ENCODE results near the gene TMEM209.

Gene TMEM209

DNA sequence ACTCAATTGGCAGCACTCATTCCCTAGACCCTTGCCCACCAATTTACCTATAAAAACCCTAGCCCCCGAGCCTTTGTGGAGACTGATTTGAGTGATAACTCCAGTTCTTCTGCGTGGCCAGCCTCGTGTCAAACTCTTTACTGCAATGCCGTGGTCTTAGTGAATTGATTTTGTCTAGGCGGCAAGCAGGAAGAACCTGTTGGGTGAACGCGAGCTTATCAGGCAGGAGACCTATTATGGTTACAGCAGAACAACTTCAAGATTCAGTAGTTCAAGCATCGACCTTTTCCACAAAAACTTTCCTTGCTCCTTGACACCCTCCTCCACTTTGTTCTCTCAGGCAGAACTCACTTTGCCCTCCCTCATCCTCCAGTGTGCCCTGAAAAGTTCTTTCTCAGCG is 14.7 kb upstream of the TMEM209 start:
- no peak overlapping the region for H3K4me3 ChIP-seq (ENCODE audit: insufficient read depth, low read depth, low read length)
- H3K4me1 ChIP-seq (ENCODE audit: control insufficient read depth, insufficient read depth, low read length) = no peaks in the 10 kb centered on the region
- WGBS, 2 experiments = 93 to 94% methylated on average over 9 of the region's 9 CpGs
- no peaks in the 10 kb centered on the region for H3K36me3 ChIP-seq (ENCODE audit: control insufficient read depth, insufficient read depth, low read length)
- H3K27me3 ChIP-seq (ENCODE audit: control insufficient read depth, insufficient read depth, low read length, poor library complexity, severe bottlenecking) = no peaks in the 10 kb centered on the region
- no peaks in the 10 kb centered on the region for H3K9me3 ChIP-seq (ENCODE audit: control insufficient read depth, low read length)
- H3K27ac ChIP-seq (ENCODE audit: insufficient read depth, low read depth, low read length, poor library complexity, severe bottlenecking) = no peak overlapping the region

DNA sequence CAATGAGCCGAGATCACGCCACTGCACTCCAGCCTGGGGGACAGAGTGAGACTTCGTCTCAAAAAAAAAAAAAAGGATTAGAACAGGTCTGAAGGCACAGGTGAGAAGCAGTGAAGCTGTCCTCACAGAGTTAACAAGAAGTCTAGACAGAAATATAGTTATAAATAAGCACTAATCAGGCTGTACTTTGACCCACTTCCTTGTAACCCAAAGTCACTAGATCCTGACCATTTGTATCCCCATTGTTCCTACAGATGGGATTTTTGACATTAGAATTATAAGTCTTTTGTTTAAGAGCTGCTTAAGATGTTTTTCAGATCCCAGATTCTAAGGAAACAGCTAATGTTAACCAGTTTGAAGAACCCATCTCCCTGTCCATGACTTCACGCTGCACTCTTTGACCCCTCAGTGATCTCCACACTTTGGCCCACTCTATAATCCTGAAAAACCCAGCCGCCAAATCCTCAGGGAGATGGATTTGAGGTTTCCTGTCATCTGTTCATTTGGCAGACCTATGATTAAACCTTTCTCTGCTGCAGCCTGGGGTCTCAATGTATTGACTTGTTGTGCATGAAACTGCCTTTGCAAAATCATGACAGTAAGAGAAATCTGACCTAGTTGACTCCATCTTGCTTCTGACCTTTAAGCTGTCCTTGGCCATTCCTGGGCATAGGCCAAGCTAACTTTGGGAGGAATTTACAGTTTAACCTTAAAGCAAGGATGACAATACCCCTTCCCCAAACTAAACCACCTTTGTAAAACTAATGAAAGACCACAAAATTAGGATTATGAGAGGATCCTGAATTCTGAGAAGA is 13.8 kb upstream of the TMEM209 start:
- 92 to 97% methylated on average over 5 of the region's 5 CpGs for WGBS, 2 experiments
- Histone ChIP-seq H3K4me1 (ENCODE audit: control insufficient read depth, insufficient read depth, low read length) (no peaks in the 10 kb centered on the region), H3K36me3 (ENCODE audit: control insufficient read depth, insufficient read depth, low read length) (no peaks in the 10 kb centered on the region)

DNA sequence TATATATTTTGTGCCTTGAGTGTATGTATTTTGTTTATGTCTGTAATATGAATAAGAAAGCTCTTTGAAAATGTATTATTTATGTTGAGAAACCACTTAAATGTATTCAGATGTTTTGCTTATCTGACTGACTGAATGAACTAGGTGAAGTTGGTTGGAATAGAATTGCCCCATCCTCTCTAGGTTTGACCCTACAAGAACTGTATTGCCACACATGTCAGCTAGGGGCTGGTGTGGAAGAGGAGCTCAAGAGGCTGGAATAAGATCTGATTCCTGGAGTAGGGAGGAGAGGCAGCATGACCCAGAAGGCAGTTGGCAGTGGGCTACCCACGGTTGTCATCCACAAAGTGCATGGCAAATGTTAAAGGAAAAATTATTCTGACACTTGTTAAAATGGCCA is 11.5 kb upstream of the TMEM209 start:
- Histone ChIP-seq H3K9me3 (ENCODE audit: control insufficient read depth, low read length) (no peaks in the 10 kb centered on the region), H3K36me3 (ENCODE audit: control insufficient read depth, insufficient read depth, low read length) (no peaks in the 10 kb centered on the region), H3K27me3 (ENCODE audit: control insufficient read depth, insufficient read depth, low read length, poor library complexity, severe bottlenecking) (no peaks in the 10 kb centered on the region), H3K4me3 (ENCODE audit: insufficient read depth, low read depth, low read length) (no peak overlapping the region), H3K27ac (ENCODE audit: insufficient read depth, low read depth, low read length, poor library complexity, severe bottlenecking) (no peak overlapping the region), H3K4me1 (ENCODE audit: control insufficient read depth, insufficient read depth, low read length) (no peaks in the 10 kb centered on the region)
- WGBS, 2 experiments = 88 to 89% methylated on average over 1 of the region's 1 CpG

More for the DNA sequence above, 13.8 kb upstream of the TMEM209 start:
- H3K27ac ChIP-seq (ENCODE audit: insufficient read depth, low read depth, low read length, poor library complexity, severe bottlenecking) = no peak overlapping the region
- no peaks in the 10 kb centered on the region for H3K9me3 ChIP-seq (ENCODE audit: control insufficient read depth, low read length)
- no peaks in the 10 kb centered on the region for H3K27me3 ChIP-seq (ENCODE audit: control insufficient read depth, insufficient read depth, low read length, poor library complexity, severe bottlenecking)
- H3K4me3 ChIP-seq (ENCODE audit: insufficient read depth, low read depth, low read length) = no peak overlapping the region

DNA sequence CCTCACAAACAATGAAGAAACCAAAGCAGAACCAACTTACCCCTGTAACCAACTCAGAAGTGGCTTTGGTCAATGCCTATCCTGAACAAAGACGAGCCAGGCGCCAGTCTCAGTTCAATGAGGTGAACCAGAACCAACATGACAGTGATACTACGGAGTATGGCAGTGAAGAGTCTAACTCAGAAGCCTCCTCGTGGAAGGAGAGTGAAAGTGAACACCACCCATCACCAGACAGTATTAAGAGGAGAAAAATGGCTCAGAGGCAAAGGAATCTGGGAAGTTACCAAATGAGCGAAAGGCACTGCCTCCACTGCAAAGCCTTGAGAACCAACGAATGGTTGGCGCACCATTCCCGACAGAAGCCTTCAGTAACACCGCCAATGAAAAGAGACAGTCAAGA is 10.8 kb upstream of the TMEM209 start:
- H3K9me3 ChIP-seq (ENCODE audit: control insufficient read depth, low read length) = no peaks in the 10 kb centered on the region
- no peak overlapping the region for H3K27ac ChIP-seq (ENCODE audit: insufficient read depth, low read depth, low read length, poor library complexity, severe bottlenecking)
- 95 to 98% methylated on average over 9 of the region's 9 CpGs for WGBS, 2 experiments
- no peak overlapping the region for H3K4me3 ChIP-seq (ENCODE audit: insufficient read depth, low read depth, low read length)
- H3K36me3 ChIP-seq (ENCODE audit: control insufficient read depth, insufficient read depth, low read length) = no peaks in the 10 kb centered on the region
- H3K27me3 ChIP-seq (ENCODE audit: control insufficient read depth, insufficient read depth, low read length, poor library complexity, severe bottlenecking) = no peaks in the 10 kb centered on the region
- no peaks in the 10 kb centered on the region for H3K4me1 ChIP-seq (ENCODE audit: control insufficient read depth, insufficient read depth, low read length)

DNA sequence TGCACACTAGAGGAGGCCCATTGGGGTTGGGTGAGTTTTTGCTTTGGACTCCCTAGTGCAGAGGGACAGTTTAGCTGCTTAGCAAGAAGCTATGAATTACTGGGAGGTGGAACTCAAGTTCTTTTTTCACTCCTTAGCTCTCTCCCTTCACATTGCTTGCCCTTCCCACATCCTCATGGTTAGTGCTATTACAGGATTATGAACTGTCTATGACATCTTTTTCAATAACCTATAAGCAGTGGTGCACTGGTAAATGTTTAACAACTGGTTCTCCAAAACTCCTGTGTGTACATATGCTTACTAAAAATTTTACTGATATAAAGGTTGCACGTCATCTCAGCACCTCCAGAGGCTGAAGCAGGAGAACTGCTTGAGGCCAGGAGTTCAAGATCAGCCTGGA is 8.6 kb upstream of the TMEM209 start:
- H3K36me3 ChIP-seq (ENCODE audit: control insufficient read depth, insufficient read depth, low read length) = no peaks in the 10 kb centered on the region
- no peaks in the 10 kb centered on the region for H3K4me1 ChIP-seq (ENCODE audit: control insufficient read depth, insufficient read depth, low read length)
- no peak overlapping the region for H3K27ac ChIP-seq (ENCODE audit: insufficient read depth, low read depth, low read length, poor library complexity, severe bottlenecking)
- no peaks in the 10 kb centered on the region for H3K9me3 ChIP-seq (ENCODE audit: control insufficient read depth, low read length)
- H3K4me3 ChIP-seq (ENCODE audit: insufficient read depth, low read depth, low read length) = no peak overlapping the region
- H3K27me3 ChIP-seq (ENCODE audit: control insufficient read depth, insufficient read depth, low read length, poor library complexity, severe bottlenecking) = no peaks in the 10 kb centered on the region
- WGBS, 2 experiments = 92 to 100% methylated on average over 1 of the region's 1 CpG

DNA sequence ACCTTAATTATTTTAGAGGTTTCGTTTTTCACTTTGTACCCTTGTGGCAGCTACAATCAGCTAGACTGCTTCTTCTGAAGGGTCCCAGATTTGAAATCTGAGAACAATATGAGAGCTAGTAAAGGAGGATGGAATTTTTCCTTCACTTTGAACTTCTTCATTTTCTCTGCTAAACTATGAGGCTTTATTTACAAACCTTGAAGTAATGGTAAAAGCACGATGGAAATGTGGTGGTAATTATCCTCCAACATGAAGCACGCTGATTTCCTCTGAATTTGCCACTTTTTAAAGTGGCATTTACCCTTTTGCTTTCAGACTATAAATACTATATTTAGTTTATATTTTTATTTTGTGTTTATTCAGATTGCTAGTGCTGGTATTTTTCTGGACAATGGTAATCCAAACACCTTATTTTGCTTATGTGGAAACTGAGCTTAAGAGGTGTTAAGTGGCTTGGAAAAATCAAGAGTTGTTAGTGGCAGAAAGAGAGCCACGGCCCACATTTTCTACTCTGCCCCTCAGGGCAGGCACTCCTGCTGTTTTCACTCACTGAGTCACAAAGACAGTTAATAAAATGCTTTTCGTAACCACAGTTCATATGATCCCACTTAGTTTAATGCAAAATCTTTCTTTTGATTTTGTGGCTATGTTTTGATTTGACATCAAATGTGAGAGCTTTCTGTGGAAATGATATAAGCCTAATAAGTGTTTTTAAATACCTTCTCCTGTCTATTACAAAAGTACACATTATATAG is 5.2 kb upstream of the TMEM209 start:
- H3K4me1 ChIP-seq (ENCODE audit: control insufficient read depth, insufficient read depth, low read length) = no peaks in the 10 kb centered on the region
- 56 to 64% methylated on average over 2 to 5 of the region's 5 CpGs for WGBS, 2 experiments
- H3K4me3 ChIP-seq (ENCODE audit: insufficient read depth, low read depth, low read length) = no peak overlapping the region
- no peaks in the 10 kb centered on the region for H3K27me3 ChIP-seq (ENCODE audit: control insufficient read depth, insufficient read depth, low read length, poor library complexity, severe bottlenecking)
- H3K36me3 ChIP-seq (ENCODE audit: control insufficient read depth, insufficient read depth, low read length) = no peaks in the 10 kb centered on the region
- H3K9me3 ChIP-seq (ENCODE audit: control insufficient read depth, low read length) = no peaks in the 10 kb centered on the region
- no peak overlapping the region for H3K27ac ChIP-seq (ENCODE audit: insufficient read depth, low read depth, low read length, poor library complexity, severe bottlenecking)

DNA sequence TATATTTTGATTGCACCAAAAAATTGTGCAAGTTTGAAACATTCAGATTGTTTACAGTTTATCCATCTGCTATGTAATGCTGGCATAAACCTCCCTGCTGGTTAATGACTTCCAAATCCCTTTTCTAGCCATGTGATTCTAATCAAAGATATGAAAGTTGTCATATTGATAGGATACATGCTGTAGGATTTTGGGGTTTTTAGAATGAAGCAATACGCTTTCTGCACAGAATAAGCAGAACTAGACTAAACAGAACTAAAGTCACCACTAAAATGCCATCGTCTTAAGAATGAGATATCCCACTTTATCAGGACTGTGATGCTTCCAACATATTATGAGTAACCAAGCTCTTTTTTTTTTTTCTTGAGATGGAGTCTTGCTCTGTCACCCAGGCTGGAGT is 3.3 kb upstream of the TMEM209 start:
- WGBS, 2 experiments = 86 to 90% methylated on average over 2 of the region's 2 CpGs
- H3K4me1 ChIP-seq (ENCODE audit: control insufficient read depth, insufficient read depth, low read length) = no peaks in the 10 kb centered on the region
- H3K27me3 ChIP-seq (ENCODE audit: control insufficient read depth, insufficient read depth, low read length, poor library complexity, severe bottlenecking) = no peaks in the 10 kb centered on the region
- H3K4me3 ChIP-seq (ENCODE audit: insufficient read depth, low read depth, low read length) = no peak overlapping the region
- H3K36me3 ChIP-seq (ENCODE audit: control insufficient read depth, insufficient read depth, low read length) = no peaks in the 10 kb centered on the region
- H3K9me3 ChIP-seq (ENCODE audit: control insufficient read depth, low read length) = no peaks in the 10 kb centered on the region
- H3K27ac ChIP-seq (ENCODE audit: insufficient read depth, low read depth, low read length, poor library complexity, severe bottlenecking) = no peak overlapping the region

DNA sequence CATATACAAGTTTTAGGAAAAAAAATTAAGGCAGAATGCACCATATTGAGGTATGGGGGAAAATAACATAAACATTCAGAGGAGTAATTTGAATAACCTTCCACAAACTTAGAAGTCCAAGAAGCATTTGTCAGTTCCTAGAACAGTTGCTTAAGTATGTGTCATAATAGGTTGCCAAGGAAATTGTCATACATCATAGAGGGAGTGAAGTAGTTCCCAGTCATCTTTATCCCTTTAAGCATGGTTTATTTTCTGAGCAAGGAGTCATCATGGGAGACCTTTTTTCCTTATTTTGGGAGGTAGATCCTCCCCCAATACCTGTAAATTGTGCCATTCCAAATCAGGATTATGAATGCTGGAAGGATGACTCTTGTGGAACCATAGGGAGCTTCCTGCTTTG is 2.4 kb upstream of the TMEM209 start, which contains the start of gene SSMEM1:
Gene SSMEM1 (plus strand): TSS at position 219 of the 400 bp plus-strand sequence. CDS start 51 bp downstream, at position 270.
- H3K36me3 ChIP-seq (ENCODE audit: control insufficient read depth, insufficient read depth, low read length) = peaks cover 5% of the 10 kb centered on the region
- no peaks in the 10 kb centered on the region for H3K4me1 ChIP-seq (ENCODE audit: control insufficient read depth, insufficient read depth, low read length)
- no peaks in the 10 kb centered on the region for H3K27me3 ChIP-seq (ENCODE audit: control insufficient read depth, insufficient read depth, low read length, poor library complexity, severe bottlenecking)
- H3K27ac ChIP-seq (ENCODE audit: insufficient read depth, low read depth, low read length, poor library complexity, severe bottlenecking) = no peak within 1 kb of the TSS
- H3K4me3 ChIP-seq (ENCODE audit: insufficient read depth, low read depth, low read length) = no peak within 1 kb of the TSS
- H3K9me3 ChIP-seq (ENCODE audit: control insufficient read depth, low read length) = no peaks in the 10 kb centered on the region

DNA sequence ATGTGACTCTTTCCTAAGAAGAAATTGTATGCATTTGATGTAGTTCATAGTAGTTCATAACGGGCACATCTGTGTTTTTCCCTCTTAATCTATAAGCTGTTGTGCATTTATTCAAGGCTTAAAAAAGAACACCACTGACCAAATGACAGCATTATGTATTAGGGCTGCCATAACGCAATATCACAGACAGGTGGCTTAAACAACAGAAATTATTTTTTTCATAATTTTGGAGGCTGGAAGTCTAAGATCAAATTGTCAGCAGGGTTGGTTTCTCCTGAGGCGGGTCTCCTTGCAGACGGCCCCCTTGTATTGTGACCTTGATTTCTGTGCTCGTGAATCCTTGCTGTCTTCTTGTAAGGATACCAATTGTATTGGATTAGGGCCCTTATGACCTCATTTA is 1.8 kb upstream of the TMEM209 start:
- H3K4me1 ChIP-seq (ENCODE audit: control insufficient read depth, insufficient read depth, low read length) = no peaks in the 10 kb centered on the region
- H3K27ac ChIP-seq (ENCODE audit: insufficient read depth, low read depth, low read length, poor library complexity, severe bottlenecking) = no peak overlapping the region
- H3K9me3 ChIP-seq (ENCODE audit: control insufficient read depth, low read length) = no peaks in the 10 kb centered on the region
- no peak overlapping the region for H3K4me3 ChIP-seq (ENCODE audit: insufficient read depth, low read depth, low read length)
- WGBS, 2 experiments = 94 to 98% methylated on average over 4 to 5 of the region's 5 CpGs
- no peaks in the 10 kb centered on the region for H3K27me3 ChIP-seq (ENCODE audit: control insufficient read depth, insufficient read depth, low read length, poor library complexity, severe bottlenecking)
- peaks cover 11% of the 10 kb centered on the region for H3K36me3 ChIP-seq (ENCODE audit: control insufficient read depth, insufficient read depth, low read length)

DNA sequence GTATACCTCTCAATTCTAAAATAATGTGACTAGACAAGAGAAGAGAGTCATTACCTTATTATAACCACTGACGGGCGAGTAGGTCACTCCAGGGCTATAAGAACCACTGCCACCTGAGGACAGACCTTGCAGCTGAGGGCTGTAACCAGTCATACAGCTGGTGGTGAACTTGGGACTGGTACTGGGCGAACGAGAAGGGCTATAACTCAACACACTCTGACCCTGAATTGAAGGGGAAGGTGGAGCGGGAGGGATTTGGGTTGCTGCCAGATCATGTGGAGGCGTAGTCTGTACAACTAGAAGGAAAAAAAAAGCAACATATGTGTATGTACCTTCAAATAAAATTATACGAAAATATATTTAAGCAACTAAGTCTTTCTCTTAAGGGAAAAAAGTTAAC is 3.4 kb downstream of the TMEM209 start:
- Histone ChIP-seq H3K36me3 (ENCODE audit: control insufficient read depth, insufficient read depth, low read length) (peaks cover 32% of the 10 kb centered on the region), H3K4me3 (ENCODE audit: insufficient read depth, low read depth, low read length) (no peak overlapping the region), H3K27me3 (ENCODE audit: control insufficient read depth, insufficient read depth, low read length, poor library complexity, severe bottlenecking) (no peaks in the 10 kb centered on the region), H3K27ac (ENCODE audit: insufficient read depth, low read depth, low read length, poor library complexity, severe bottlenecking) (no peak overlapping the region), H3K4me1 (ENCODE audit: control insufficient read depth, insufficient read depth, low read length) (no peaks in the 10 kb centered on the region), H3K9me3 (ENCODE audit: control insufficient read depth, low read length) (no peaks in the 10 kb centered on the region)
- WGBS, 2 experiments = 96% methylated on average over 5 to 6 of the region's 7 CpGs

All from ectodermal cell (in vitro differentiated cells).